ENCODE data around the gene TSC22D4.

TSC22D4 gene

DNA sequence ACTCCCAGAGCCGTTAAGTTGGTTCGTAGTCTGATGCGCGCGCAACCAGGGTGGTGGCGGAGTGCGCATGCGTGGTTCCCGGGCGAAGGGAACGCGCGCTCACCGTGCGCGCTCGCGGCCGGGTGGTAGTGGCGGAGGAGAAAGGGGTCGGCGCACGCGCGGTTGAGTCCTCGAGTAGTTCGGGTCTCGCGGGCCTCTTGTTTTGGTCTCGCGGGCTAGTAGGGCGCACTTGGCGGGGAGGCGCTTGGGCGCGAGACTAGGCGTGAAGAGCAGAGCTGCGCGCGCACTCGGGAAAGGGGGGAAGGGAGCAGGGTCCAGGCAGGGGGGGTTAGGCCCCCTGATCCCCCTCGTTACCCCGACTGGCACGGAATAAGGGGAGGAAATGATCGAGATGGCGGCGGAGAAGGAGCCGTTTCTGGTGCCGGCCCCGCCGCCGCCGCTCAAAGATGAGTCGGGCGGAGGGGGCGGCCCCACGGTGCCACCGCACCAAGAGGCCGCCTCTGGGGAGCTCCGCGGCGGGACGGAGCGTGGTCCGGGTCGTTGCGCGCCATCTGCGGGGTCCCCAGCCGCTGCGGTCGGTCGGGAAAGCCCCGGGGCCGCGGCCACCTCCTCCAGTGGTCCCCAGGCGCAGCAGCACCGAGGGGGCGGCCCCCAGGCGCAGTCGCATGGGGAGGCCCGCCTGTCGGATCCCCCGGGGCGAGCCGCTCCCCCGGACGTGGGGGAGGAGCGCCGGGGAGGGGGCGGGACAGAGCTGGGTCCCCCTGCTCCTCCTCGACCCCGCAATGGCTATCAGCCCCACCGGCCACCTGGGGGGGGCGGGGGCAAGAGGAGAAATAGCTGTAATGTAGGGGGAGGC, 49.1 kb downstream of the TSC22D4 start, which contains the start of gene MEPCE:
Gene MEPCE, plus strand, starts transcription at position 195 of the 856 bp plus-strand sequence. Its CDS starts 188 bp downstream, at position 383.
- H3K4me3 ChIP-seq (ENCODE audit: low read length in 2 of 2): peak within 1 kb of the TSS; percentile 93 to 96
- peak within 1 kb of the TSS; percentile 95 to 100 for H3K9ac ChIP-seq (ENCODE audit: low read depth in 1 of 2, low read length in 2 of 2)
- H3K36me3 ChIP-seq (ENCODE audit: control insufficient read depth in 2 of 2, insufficient read depth in 2 of 2, low read length in 2 of 2): peaks cover 26 to 35% of the 10 kb centered on the region in 2 donors
- peaks cover 10 to 30% of the 10 kb centered on the region in 2 donors for H3K4me1 ChIP-seq (ENCODE audit: control insufficient read depth in 2 of 2, insufficient read depth in 2 of 2, low read length in 2 of 2)
- no peaks in the 10 kb centered on the region for H3K9me3 ChIP-seq (ENCODE audit: control insufficient read depth in 2 of 2, low read length in 2 of 2)
- no peaks in the 10 kb centered on the region for H3K27me3 ChIP-seq (ENCODE audit: control insufficient read depth in 2 of 2, insufficient read depth in 2 of 2, low read length in 2 of 2)
- H3K27ac ChIP-seq (ENCODE audit: low read depth in 2 of 2, low read length in 2 of 2): peak within 1 kb of the TSS; percentile 100

DNA sequence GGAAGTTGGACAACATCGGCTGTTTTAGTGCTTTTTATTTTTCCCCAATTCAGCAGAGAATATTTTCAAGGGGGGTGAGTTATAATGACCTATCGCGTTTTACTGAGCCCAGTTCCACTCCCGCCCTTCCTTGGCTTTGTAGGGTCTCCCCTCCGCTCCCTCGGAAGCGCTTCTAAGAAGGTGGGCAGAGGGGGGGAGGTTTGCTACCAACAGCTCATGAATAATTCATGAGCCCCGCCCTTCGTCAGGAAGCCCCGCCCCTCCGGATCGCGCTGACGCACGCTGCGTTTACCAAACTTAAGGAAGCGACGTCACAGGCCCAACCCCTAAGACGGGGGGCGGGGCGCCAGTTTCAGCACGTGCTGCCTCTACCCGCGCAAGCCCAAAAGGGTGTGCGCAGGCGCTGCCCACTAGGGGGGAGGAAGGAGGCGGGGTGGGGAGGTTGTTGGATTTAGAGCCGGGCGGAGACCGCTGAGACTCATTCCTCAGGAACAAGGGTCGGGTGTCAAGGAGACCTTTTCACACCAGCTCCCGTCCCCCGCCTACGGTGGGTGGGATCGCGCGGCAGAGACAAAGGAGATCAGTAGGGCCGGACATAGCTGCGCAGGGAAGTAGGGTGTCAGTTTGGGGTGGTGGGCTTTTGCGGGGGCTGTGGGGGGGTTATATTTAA, 49.9 kb downstream of the TSC22D4 start:
- no peaks in the 10 kb centered on the region for H3K9me3 ChIP-seq (ENCODE audit: control insufficient read depth in 2 of 2, low read length in 2 of 2)
- H3K9ac ChIP-seq (ENCODE audit: low read depth in 1 of 2, low read length in 2 of 2): peak overlapping the region; percentile 95 to 100
- H3K27ac ChIP-seq (ENCODE audit: low read depth in 2 of 2, low read length in 2 of 2): peak overlapping the region; percentile 100
- peaks cover 21 to 30% of the 10 kb centered on the region in 2 donors for H3K36me3 ChIP-seq (ENCODE audit: control insufficient read depth in 2 of 2, insufficient read depth in 2 of 2, low read length in 2 of 2)
- H3K4me3 ChIP-seq (ENCODE audit: low read length in 2 of 2): peak overlapping the region; percentile 93 to 96
- H3K4me1 ChIP-seq (ENCODE audit: control insufficient read depth in 2 of 2, insufficient read depth in 2 of 2, low read length in 2 of 2): peaks cover 6 to 25% of the 10 kb centered on the region in 2 donors
- H3K27me3 ChIP-seq (ENCODE audit: control insufficient read depth in 2 of 2, insufficient read depth in 2 of 2, low read length in 2 of 2): no peaks in the 10 kb centered on the region

DNA sequence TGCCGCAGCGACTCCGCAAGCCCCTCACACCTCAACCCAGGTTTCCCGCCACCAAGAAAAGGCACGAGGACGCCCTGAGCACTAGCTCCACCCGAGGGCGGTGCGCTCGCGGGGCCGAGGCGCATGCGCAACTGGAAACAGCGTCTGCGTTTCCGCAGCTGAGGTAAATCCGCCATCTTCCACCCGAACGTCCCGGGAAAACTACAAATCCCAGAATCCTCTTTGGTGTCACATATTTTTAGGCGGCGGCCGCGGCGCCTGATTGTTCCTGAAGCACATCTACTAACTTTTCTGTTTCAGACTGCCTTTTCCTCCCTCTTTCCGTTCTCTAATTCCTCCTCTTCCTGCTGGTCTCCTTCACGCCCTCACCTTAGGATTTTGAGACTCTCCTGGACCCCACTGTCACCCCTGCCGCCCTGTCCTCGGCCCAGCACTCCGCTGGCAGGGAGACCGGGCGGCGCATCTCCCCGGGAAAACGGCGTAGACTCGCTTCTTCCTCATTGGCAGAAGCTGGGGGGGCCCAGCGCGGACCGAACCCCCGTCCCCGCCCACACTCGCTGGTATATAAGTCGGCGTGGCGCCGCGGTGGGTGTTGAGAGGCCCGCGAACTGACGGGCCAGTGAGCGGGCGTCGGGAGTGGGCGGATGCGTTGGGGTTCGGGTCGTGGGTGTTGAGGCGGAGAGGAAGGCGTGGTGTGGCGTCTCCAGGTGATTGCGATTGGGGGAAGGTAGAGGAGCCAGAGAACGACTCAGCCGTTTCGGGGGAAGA, 50.6 kb downstream of the TSC22D4 start, which contains the start of gene ZCWPW1:
Gene ZCWPW1, minus strand, starts transcription at position 505 of the 768 bp plus-strand sequence. CDS start 8,054 bp downstream, outside the sequence.
- Histone ChIP-seq H3K9me3 (ENCODE audit: control insufficient read depth in 2 of 2, low read length in 2 of 2) (no peaks in the 10 kb centered on the region), H3K4me1 (ENCODE audit: control insufficient read depth in 2 of 2, insufficient read depth in 2 of 2, low read length in 2 of 2) (peaks cover 6 to 25% of the 10 kb centered on the region in 2 donors), H3K4me3 (ENCODE audit: low read length in 2 of 2) (peak within 1 kb of the TSS; percentile 93 to 96), H3K9ac (ENCODE audit: low read depth in 1 of 2, low read length in 2 of 2) (peak within 1 kb of the TSS; percentile 95 to 100), H3K27ac (ENCODE audit: low read depth in 2 of 2, low read length in 2 of 2) (peak within 1 kb of the TSS; percentile 100), H3K27me3 (ENCODE audit: control insufficient read depth in 2 of 2, insufficient read depth in 2 of 2, low read length in 2 of 2) (no peaks in the 10 kb centered on the region), H3K36me3 (ENCODE audit: control insufficient read depth in 2 of 2, insufficient read depth in 2 of 2, low read length in 2 of 2) (peaks cover 14 to 23% of the 10 kb centered on the region in 2 donors)

DNA sequence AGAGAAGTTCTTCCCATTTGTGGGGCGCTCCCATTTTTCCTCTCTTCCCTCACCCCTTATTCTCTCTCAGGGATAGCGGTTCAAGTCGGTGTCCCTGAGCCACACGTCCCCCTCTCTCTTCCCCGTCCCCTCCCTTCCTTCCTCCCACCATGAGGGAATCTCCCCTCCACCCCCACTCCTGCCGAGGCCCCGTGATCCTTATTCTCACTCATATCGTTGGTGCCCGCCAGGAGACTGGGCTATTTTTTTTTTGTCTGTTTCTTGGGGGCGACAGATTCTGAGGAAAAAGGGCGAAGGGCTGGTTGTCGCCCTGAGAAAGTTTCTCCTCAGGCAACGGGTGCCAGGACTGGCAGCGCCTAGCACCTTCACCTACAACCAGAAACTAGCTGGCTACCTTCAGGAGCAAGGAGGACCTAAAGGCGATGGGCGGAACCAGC, 51.2 kb downstream of the TSC22D4 start:
- Histone ChIP-seq H3K4me1 (ENCODE audit: control insufficient read depth in 2 of 2, insufficient read depth in 2 of 2, low read length in 2 of 2) (peaks cover 6 to 25% of the 10 kb centered on the region in 2 donors), H3K27ac (ENCODE audit: low read depth in 2 of 2, low read length in 2 of 2) (peak overlapping the region; percentile 100), H3K4me3 (ENCODE audit: low read length in 2 of 2) (peak overlapping the region; percentile 93 to 96), H3K9ac (ENCODE audit: low read depth in 1 of 2, low read length in 2 of 2) (no peak overlapping the region), H3K9me3 (ENCODE audit: control insufficient read depth in 2 of 2, low read length in 2 of 2) (no peaks in the 10 kb centered on the region), H3K27me3 (ENCODE audit: control insufficient read depth in 2 of 2, insufficient read depth in 2 of 2, low read length in 2 of 2) (no peaks in the 10 kb centered on the region), H3K36me3 (ENCODE audit: control insufficient read depth in 2 of 2, insufficient read depth in 2 of 2, low read length in 2 of 2) (peaks cover 9 to 17% of the 10 kb centered on the region in 2 donors)

DNA sequence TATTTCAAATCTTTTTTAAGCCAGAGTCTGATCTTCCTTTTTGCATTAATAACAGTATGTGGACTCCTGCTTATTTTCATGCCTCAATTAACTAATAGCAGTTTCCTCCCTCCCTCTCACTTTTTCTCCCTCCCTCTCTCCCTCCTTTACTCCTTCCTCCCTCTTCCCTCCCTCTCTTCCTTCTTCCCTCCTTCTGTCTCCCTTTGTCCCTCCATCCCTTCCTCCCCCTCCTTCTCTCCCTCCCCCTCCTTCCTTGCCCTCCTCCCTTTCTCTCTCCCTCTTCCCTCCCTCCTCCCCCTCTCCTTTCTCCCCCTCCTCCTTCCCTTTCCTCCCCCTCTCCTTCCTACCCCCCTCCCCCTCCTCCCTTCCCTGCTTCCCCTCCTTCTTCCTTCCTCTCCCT, 52.5 kb downstream of the TSC22D4 start:
- Histone ChIP-seq H3K27ac (ENCODE audit: low read depth in 2 of 2, low read length in 2 of 2) (no peak overlapping the region), H3K36me3 (ENCODE audit: control insufficient read depth in 2 of 2, insufficient read depth in 2 of 2, low read length in 2 of 2) (peaks cover 4 to 6% of the 10 kb centered on the region in 2 donors), H3K4me3 (ENCODE audit: low read length in 2 of 2) (no peak overlapping the region), H3K9me3 (ENCODE audit: control insufficient read depth in 2 of 2, low read length in 2 of 2) (no peaks in the 10 kb centered on the region), H3K4me1 (ENCODE audit: control insufficient read depth in 2 of 2, insufficient read depth in 2 of 2, low read length in 2 of 2) (peaks cover 6 to 15% of the 10 kb centered on the region in 2 donors), H3K9ac (ENCODE audit: low read depth in 1 of 2, low read length in 2 of 2) (no peak overlapping the region), H3K27me3 (ENCODE audit: control insufficient read depth in 2 of 2, insufficient read depth in 2 of 2, low read length in 2 of 2) (no peaks in the 10 kb centered on the region)

DNA sequence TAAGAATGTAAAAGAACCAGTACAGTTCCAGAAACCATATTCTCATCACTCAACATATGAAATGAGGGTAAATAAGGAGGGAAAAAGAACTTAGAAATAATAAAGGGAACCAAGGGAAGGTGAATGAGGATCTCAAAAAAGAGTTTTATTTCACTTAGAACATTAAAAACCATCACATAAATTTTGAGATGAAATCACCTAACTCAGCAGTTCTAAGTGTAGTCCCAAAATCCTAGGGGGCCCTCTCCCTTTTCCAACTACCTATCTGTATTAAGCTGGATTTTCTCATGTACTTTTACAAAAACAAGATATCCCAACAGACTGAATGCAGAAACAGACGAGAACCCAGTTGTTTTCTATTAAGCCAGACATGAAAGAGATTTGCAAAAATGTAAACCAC, 53.7 kb downstream of the TSC22D4 start:
- H3K36me3 ChIP-seq (ENCODE audit: control insufficient read depth in 2 of 2, insufficient read depth in 2 of 2, low read length in 2 of 2): no peaks in the 10 kb centered on the region
- H3K27me3 ChIP-seq (ENCODE audit: control insufficient read depth in 2 of 2, insufficient read depth in 2 of 2, low read length in 2 of 2): no peaks in the 10 kb centered on the region
- H3K27ac ChIP-seq (ENCODE audit: low read depth in 2 of 2, low read length in 2 of 2): no peak overlapping the region
- H3K4me1 ChIP-seq (ENCODE audit: control insufficient read depth in 2 of 2, insufficient read depth in 2 of 2, low read length in 2 of 2): peaks cover 0 to 4% of the 10 kb centered on the region in 2 donors
- H3K9ac ChIP-seq (ENCODE audit: low read depth in 1 of 2, low read length in 2 of 2): no peak overlapping the region
- H3K9me3 ChIP-seq (ENCODE audit: control insufficient read depth in 2 of 2, low read length in 2 of 2): no peaks in the 10 kb centered on the region
- H3K4me3 ChIP-seq (ENCODE audit: low read length in 2 of 2): no peak overlapping the region

DNA sequence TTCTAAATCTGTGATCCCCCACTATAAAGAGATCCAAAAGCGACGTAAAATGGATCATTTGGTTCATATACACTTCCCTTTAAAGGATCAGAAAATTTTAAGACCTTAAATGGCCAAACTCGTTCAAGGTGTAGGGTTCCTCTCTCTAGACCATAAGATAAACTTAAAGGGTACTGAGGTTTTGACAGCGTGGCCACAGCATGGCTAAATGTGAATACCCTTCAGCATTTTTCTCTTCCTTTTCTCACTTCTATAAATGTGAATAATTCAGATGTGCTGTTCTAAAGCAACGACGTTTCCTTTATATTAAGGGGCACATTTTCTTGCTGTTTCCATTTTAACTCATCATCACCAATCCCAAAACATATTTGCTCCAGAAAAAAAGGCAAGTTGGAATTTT, 55.7 kb downstream of the TSC22D4 start:
- no peak overlapping the region for H3K9ac ChIP-seq (ENCODE audit: low read depth in 1 of 2, low read length in 2 of 2)
- no peaks in the 10 kb centered on the region for H3K36me3 ChIP-seq (ENCODE audit: control insufficient read depth in 2 of 2, insufficient read depth in 2 of 2, low read length in 2 of 2)
- peaks cover 0 to 3% of the 10 kb centered on the region in 2 donors for H3K4me1 ChIP-seq (ENCODE audit: control insufficient read depth in 2 of 2, insufficient read depth in 2 of 2, low read length in 2 of 2)
- H3K4me3 ChIP-seq (ENCODE audit: low read length in 2 of 2): no peak overlapping the region
- H3K27ac ChIP-seq (ENCODE audit: low read depth in 2 of 2, low read length in 2 of 2): no peak overlapping the region
- no peaks in the 10 kb centered on the region for H3K27me3 ChIP-seq (ENCODE audit: control insufficient read depth in 2 of 2, insufficient read depth in 2 of 2, low read length in 2 of 2)
- no peaks in the 10 kb centered on the region for H3K9me3 ChIP-seq (ENCODE audit: control insufficient read depth in 2 of 2, low read length in 2 of 2)

DNA sequence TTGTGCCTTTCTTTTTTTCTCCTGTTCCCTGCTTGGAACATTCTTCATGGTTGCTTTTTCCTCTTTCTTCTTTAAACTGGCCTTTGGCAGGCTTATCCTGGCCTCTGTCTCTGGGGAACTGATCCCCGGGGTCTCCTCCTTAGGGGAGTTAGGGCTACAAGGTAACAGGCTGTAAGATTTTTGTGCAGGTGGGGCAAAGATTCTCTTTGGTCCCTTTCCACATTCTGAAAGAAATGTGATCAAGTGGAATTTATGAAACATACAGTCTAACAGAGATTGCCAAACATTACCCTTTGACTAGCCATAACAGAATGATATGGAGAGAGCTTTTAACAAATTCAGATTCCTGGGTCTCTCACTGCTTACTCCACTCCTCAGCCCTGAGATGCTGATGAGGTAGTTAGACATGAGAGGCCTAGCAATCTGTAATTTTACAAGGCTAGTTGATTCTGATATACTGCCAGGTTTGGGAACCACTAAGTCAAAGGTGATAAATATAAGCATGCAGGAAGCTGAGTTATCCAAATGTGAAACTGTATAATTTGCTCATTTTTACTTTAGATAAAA, 59.3 kb downstream of the TSC22D4 start:
- no peak overlapping the region for H3K9ac ChIP-seq (ENCODE audit: low read depth in 1 of 2, low read length in 2 of 2)
- no peak overlapping the region for H3K27ac ChIP-seq (ENCODE audit: low read depth in 2 of 2, low read length in 2 of 2)
- no peaks in the 10 kb centered on the region for H3K27me3 ChIP-seq (ENCODE audit: control insufficient read depth in 2 of 2, insufficient read depth in 2 of 2, low read length in 2 of 2)
- H3K36me3 ChIP-seq (ENCODE audit: control insufficient read depth in 2 of 2, insufficient read depth in 2 of 2, low read length in 2 of 2): no peaks in the 10 kb centered on the region
- no peak overlapping the region for H3K4me3 ChIP-seq (ENCODE audit: low read length in 2 of 2)
- no peaks in the 10 kb centered on the region for H3K9me3 ChIP-seq (ENCODE audit: control insufficient read depth in 2 of 2, low read length in 2 of 2)
- no peaks in the 10 kb centered on the region for H3K4me1 ChIP-seq (ENCODE audit: control insufficient read depth in 2 of 2, insufficient read depth in 2 of 2, low read length in 2 of 2)

DNA sequence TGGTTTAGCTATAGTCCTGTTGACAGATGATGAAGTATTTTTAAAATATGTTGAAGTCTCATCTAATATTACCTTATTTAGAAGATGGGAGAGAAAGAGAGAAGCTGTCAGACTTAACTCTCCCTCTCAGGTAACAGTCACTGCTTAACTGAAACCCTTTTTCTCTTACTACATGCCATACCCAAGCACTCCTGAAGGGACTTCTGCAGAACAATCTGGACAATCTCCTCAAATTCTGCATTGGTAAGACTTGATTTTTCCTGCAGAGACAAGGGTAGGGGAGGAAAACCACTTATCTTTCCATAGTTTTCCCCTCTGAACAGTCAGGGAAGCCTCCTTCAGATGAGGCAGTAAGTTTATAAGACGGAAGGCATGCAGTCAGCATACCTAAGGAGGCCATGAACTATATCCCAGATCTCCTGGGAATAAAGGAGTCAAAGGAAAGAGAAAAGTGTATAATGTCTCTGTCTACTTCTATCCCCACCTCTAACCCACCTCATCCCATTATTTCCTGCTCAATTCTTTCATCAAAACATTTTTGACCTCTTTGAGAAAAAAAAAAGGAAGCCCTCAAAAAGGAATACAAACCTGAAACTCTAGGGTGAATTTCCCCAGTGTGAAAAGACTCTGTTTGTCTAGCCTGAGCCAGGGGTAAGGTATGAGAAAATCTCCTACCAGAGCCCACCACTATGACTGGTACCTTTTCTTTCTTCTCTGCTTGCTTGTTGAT, 59.9 kb downstream of the TSC22D4 start:
- no peak overlapping the region for H3K27ac ChIP-seq (ENCODE audit: low read depth in 2 of 2, low read length in 2 of 2)
- no peaks in the 10 kb centered on the region for H3K9me3 ChIP-seq (ENCODE audit: control insufficient read depth in 2 of 2, low read length in 2 of 2)
- H3K4me3 ChIP-seq (ENCODE audit: low read length in 2 of 2): no peak overlapping the region
- no peaks in the 10 kb centered on the region for H3K27me3 ChIP-seq (ENCODE audit: control insufficient read depth in 2 of 2, insufficient read depth in 2 of 2, low read length in 2 of 2)
- H3K36me3 ChIP-seq (ENCODE audit: control insufficient read depth in 2 of 2, insufficient read depth in 2 of 2, low read length in 2 of 2): no peaks in the 10 kb centered on the region
- H3K4me1 ChIP-seq (ENCODE audit: control insufficient read depth in 2 of 2, insufficient read depth in 2 of 2, low read length in 2 of 2): no peaks in the 10 kb centered on the region
- H3K9ac ChIP-seq (ENCODE audit: low read depth in 1 of 2, low read length in 2 of 2): no peak overlapping the region

Data from mucosa of rectum (tissue), 2 donors.